ENCODE measurements around the gene CCSAP.

Gene CCSAP

GRCh38 chr1:229342656-229343569, at the start of gene CCSAP:
CCSAP (minus strand) TSS chr1:229343047; CDS start chr1:229342465, 582 bp downstream.
- Histone ChIP-seq H3K4me1 (ENCODE audit: control insufficient read depth in 1 of 2, insufficient read depth in 2 of 2, low read length in 2 of 2) (peaks cover 0 to 8% of the 10 kb centered on the region in 2 donors), H3K9me3 (ENCODE audit: control insufficient read depth in 1 of 2, low read length in 2 of 2) (no peaks in the 10 kb centered on the region), H3K27ac (ENCODE audit: low read length) (peak within 1 kb of the TSS; percentile 14), H3K27me3 (ENCODE audit: low read depth, low read length) (no peaks in the 10 kb centered on the region), H3K36me3 (ENCODE audit: control insufficient read depth in 1 of 2, insufficient read depth in 2 of 2, low read length in 2 of 2) (no peaks in the 10 kb centered on the region), H3K4me3 (ENCODE audit: low read depth in 1 of 2, low read length in 2 of 2) (peak within 1 kb of the TSS; percentile 60 to 83)

GRCh38 chr1:229390130-229390529, 47.3 kb upstream of the CCSAP start:
- H3K4me1 ChIP-seq (ENCODE audit: control insufficient read depth in 1 of 2, insufficient read depth in 2 of 2, low read length in 2 of 2), result no peaks in the 10 kb centered on the region
- H3K9me3 ChIP-seq (ENCODE audit: control insufficient read depth in 1 of 2, low read length in 2 of 2), result peaks cover 0 to 7% of the 10 kb centered on the region in 2 donors
- H3K27me3 ChIP-seq (ENCODE audit: low read depth, low read length), result no peaks in the 10 kb centered on the region
- H3K4me3 ChIP-seq (ENCODE audit: low read depth in 1 of 2, low read length in 2 of 2), result no peak overlapping the region
- no peak overlapping the region for H3K27ac ChIP-seq (ENCODE audit: low read length)
- H3K36me3 ChIP-seq (ENCODE audit: control insufficient read depth in 1 of 2, insufficient read depth in 2 of 2, low read length in 2 of 2), result no peaks in the 10 kb centered on the region

GRCh38 chr1:229388897-229389580, 46.2 kb upstream of the CCSAP start:
- H3K27ac ChIP-seq (ENCODE audit: low read length), result no peak overlapping the region
- no peaks in the 10 kb centered on the region for H3K36me3 ChIP-seq (ENCODE audit: control insufficient read depth in 1 of 2, insufficient read depth in 2 of 2, low read length in 2 of 2)
- no peaks in the 10 kb centered on the region for H3K4me1 ChIP-seq (ENCODE audit: control insufficient read depth in 1 of 2, insufficient read depth in 2 of 2, low read length in 2 of 2)
- no peak overlapping the region for H3K4me3 ChIP-seq (ENCODE audit: low read depth in 1 of 2, low read length in 2 of 2)
- peaks cover 0 to 7% of the 10 kb centered on the region in 2 donors for H3K9me3 ChIP-seq (ENCODE audit: control insufficient read depth in 1 of 2, low read length in 2 of 2)
- no peaks in the 10 kb centered on the region for H3K27me3 ChIP-seq (ENCODE audit: low read depth, low read length)

- no peaks in the 10 kb centered on the region for H3K27me3 ChIP-seq (ENCODE audit: low read depth, low read length)
- no peak overlapping the region for H3K27ac ChIP-seq (ENCODE audit: low read length)
- no peaks in the 10 kb centered on the region for H3K36me3 ChIP-seq (ENCODE audit: control insufficient read depth in 1 of 2, insufficient read depth in 2 of 2, low read length in 2 of 2)
- H3K4me3 ChIP-seq (ENCODE audit: low read depth in 1 of 2, low read length in 2 of 2), result no peak overlapping the region
- peaks cover 0 to 7% of the 10 kb centered on the region in 2 donors for H3K9me3 ChIP-seq (ENCODE audit: control insufficient read depth in 1 of 2, low read length in 2 of 2)
- H3K4me1 ChIP-seq (ENCODE audit: control insufficient read depth in 1 of 2, insufficient read depth in 2 of 2, low read length in 2 of 2), result no peaks in the 10 kb centered on the region
Observed at GRCh38 chr1:229385853-229386456, 43.1 kb upstream of the CCSAP start.

- no peaks in the 10 kb centered on the region for H3K27me3 ChIP-seq (ENCODE audit: low read depth, low read length)
- H3K27ac ChIP-seq (ENCODE audit: low read length), result no peak overlapping the region
Observed at GRCh38 chr1:229384822-229385221, 42.0 kb upstream of the CCSAP start.

GRCh38 chr1:229383961-229384360, 41.1 kb upstream of the CCSAP start:
- Histone ChIP-seq H3K36me3 (ENCODE audit: control insufficient read depth in 1 of 2, insufficient read depth in 2 of 2, low read length in 2 of 2) (no peaks in the 10 kb centered on the region), H3K9me3 (ENCODE audit: control insufficient read depth in 1 of 2, low read length in 2 of 2) (no peaks in the 10 kb centered on the region), H3K4me1 (ENCODE audit: control insufficient read depth in 1 of 2, insufficient read depth in 2 of 2, low read length in 2 of 2) (no peaks in the 10 kb centered on the region), H3K27ac (ENCODE audit: low read length) (no peak overlapping the region), H3K27me3 (ENCODE audit: low read depth, low read length) (no peaks in the 10 kb centered on the region), H3K4me3 (ENCODE audit: low read depth in 1 of 2, low read length in 2 of 2) (no peak overlapping the region)

More at GRCh38 chr1:229384822-229385221, 42.0 kb upstream of the CCSAP start:
- no peaks in the 10 kb centered on the region for H3K36me3 ChIP-seq (ENCODE audit: control insufficient read depth in 1 of 2, insufficient read depth in 2 of 2, low read length in 2 of 2)
- no peak overlapping the region for H3K4me3 ChIP-seq (ENCODE audit: low read depth in 1 of 2, low read length in 2 of 2)
- H3K9me3 ChIP-seq (ENCODE audit: control insufficient read depth in 1 of 2, low read length in 2 of 2), result no peaks in the 10 kb centered on the region
- no peaks in the 10 kb centered on the region for H3K4me1 ChIP-seq (ENCODE audit: control insufficient read depth in 1 of 2, insufficient read depth in 2 of 2, low read length in 2 of 2)

GRCh38 chr1:229383188-229383587, 40.3 kb upstream of the CCSAP start:
- no peak overlapping the region for H3K4me3 ChIP-seq (ENCODE audit: low read depth in 1 of 2, low read length in 2 of 2)
- no peaks in the 10 kb centered on the region for H3K36me3 ChIP-seq (ENCODE audit: control insufficient read depth in 1 of 2, insufficient read depth in 2 of 2, low read length in 2 of 2)
- H3K9me3 ChIP-seq (ENCODE audit: control insufficient read depth in 1 of 2, low read length in 2 of 2), result no peaks in the 10 kb centered on the region
- H3K27me3 ChIP-seq (ENCODE audit: low read depth, low read length), result no peaks in the 10 kb centered on the region
- no peak overlapping the region for H3K27ac ChIP-seq (ENCODE audit: low read length)
- no peaks in the 10 kb centered on the region for H3K4me1 ChIP-seq (ENCODE audit: control insufficient read depth in 1 of 2, insufficient read depth in 2 of 2, low read length in 2 of 2)

- no peaks in the 10 kb centered on the region for H3K27me3 ChIP-seq (ENCODE audit: low read depth, low read length)
- no peak overlapping the region for H3K27ac ChIP-seq (ENCODE audit: low read length)
- H3K4me1 ChIP-seq (ENCODE audit: control insufficient read depth in 1 of 2, insufficient read depth in 2 of 2, low read length in 2 of 2), result no peaks in the 10 kb centered on the region
- H3K4me3 ChIP-seq (ENCODE audit: low read depth in 1 of 2, low read length in 2 of 2), result no peak overlapping the region
- no peaks in the 10 kb centered on the region for H3K9me3 ChIP-seq (ENCODE audit: control insufficient read depth in 1 of 2, low read length in 2 of 2)
- H3K36me3 ChIP-seq (ENCODE audit: control insufficient read depth in 1 of 2, insufficient read depth in 2 of 2, low read length in 2 of 2), result no peaks in the 10 kb centered on the region
Observed at GRCh38 chr1:229381234-229381633, 38.4 kb upstream of the CCSAP start.

GRCh38 chr1:229380536-229381160, 37.8 kb upstream of the CCSAP start:
- no peaks in the 10 kb centered on the region for H3K27me3 ChIP-seq (ENCODE audit: low read depth, low read length)
- H3K36me3 ChIP-seq (ENCODE audit: control insufficient read depth in 1 of 2, insufficient read depth in 2 of 2, low read length in 2 of 2), result no peaks in the 10 kb centered on the region

GRCh38 chr1:229379846-229380245, 37.0 kb upstream of the CCSAP start:
- no peak overlapping the region for H3K4me3 ChIP-seq (ENCODE audit: low read depth in 1 of 2, low read length in 2 of 2)
- H3K27ac ChIP-seq (ENCODE audit: low read length), result no peak overlapping the region
- no peaks in the 10 kb centered on the region for H3K36me3 ChIP-seq (ENCODE audit: control insufficient read depth in 1 of 2, insufficient read depth in 2 of 2, low read length in 2 of 2)
- H3K4me1 ChIP-seq (ENCODE audit: control insufficient read depth in 1 of 2, insufficient read depth in 2 of 2, low read length in 2 of 2), result no peaks in the 10 kb centered on the region
- H3K9me3 ChIP-seq (ENCODE audit: control insufficient read depth in 1 of 2, low read length in 2 of 2), result no peaks in the 10 kb centered on the region
- no peaks in the 10 kb centered on the region for H3K27me3 ChIP-seq (ENCODE audit: low read depth, low read length)

More at GRCh38 chr1:229380536-229381160, 37.8 kb upstream of the CCSAP start:
- Histone ChIP-seq H3K4me1 (ENCODE audit: control insufficient read depth in 1 of 2, insufficient read depth in 2 of 2, low read length in 2 of 2) (no peaks in the 10 kb centered on the region), H3K4me3 (ENCODE audit: low read depth in 1 of 2, low read length in 2 of 2) (no peak overlapping the region), H3K9me3 (ENCODE audit: control insufficient read depth in 1 of 2, low read length in 2 of 2) (no peaks in the 10 kb centered on the region), H3K27ac (ENCODE audit: low read length) (no peak overlapping the region)

Data from muscle layer of duodenum (tissue), 2 donors.